ENCODE measurements around the gene GNPTAB.

The GNPTAB gene

DNA sequence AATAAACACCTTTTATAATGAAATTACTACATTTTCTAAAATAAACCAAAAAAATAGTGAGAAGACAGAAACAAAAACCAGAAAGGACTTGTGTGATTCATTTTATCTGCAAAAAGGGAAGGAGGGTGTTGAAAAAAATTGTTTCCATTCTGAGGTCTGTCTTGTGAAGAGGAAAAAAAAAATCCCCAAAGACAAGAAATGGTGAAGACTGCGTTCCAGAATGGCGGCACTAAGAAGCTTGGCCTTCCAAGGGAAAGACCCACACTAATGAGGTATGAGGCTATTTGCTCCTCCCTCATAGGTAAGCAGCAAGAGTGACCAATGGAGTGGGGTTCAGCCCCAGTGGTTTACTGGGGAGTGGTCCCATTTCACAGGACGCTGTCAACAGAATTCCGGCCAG lies 35.0 kb downstream of the GNPTAB start:
- Histone ChIP-seq H3K27me3 (ENCODE audit: low read depth, low read length) (no peaks in the 10 kb centered on the region), H4K20me1 (ENCODE audit: insufficient read depth, low read length) (no peaks in the 10 kb centered on the region), H3K9me3 (ENCODE audit: insufficient read depth, low read length) (no peaks in the 10 kb centered on the region), H3K4me3 (ENCODE audit: low read length) (no peak overlapping the region), H3K36me3 (replicated peaks; ENCODE audit: low read depth, low read length) (no peaks in the 10 kb centered on the region), H3K4me1 (ENCODE audit: low read length) (peaks cover 33% of the 10 kb centered on the region), H3K79me2 (ENCODE audit: low read length) (no peaks in the 10 kb centered on the region), H3K27ac (ENCODE audit: low read length) (peak overlapping the region; percentile 20; the same call in 1 of the 2 replicates), H2AFZ (ENCODE audit: low read depth, low read length) (no peak overlapping the region), H3K4me2 (ENCODE audit: low read length) (peak overlapping the region; percentile 0; the same call in 1 of the 2 replicates), H3K9ac (ENCODE audit: low read length) (no peak overlapping the region)
- no peak for TF ChIP-seq EZH2phosphoT487 (IDR thresholded peaks at IDR 0.05; ENCODE audit: low read depth)
- TF ChIP-seq, protein P1, sequence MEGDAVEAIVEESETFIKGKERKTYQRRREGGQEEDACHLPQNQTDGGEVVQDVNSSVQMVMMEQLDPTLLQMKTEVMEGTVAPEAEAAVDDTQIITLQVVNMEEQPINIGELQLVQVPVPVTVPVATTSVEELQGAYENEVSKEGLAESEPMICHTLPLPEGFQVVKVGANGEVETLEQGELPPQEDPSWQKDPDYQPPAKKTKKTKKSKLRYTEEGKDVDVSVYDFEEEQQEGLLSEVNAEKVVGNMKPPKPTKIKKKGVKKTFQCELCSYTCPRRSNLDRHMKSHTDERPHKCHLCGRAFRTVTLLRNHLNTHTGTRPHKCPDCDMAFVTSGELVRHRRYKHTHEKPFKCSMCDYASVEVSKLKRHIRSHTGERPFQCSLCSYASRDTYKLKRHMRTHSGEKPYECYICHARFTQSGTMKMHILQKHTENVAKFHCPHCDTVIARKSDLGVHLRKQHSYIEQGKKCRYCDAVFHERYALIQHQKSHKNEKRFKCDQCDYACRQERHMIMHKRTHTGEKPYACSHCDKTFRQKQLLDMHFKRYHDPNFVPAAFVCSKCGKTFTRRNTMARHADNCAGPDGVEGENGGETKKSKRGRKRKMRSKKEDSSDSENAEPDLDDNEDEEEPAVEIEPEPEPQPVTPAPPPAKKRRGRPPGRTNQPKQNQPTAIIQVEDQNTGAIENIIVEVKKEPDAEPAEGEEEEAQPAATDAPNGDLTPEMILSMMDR (IDR thresholded peaks at IDR 0.05; ENCODE audit: low read depth, low read length): no peak

DNA sequence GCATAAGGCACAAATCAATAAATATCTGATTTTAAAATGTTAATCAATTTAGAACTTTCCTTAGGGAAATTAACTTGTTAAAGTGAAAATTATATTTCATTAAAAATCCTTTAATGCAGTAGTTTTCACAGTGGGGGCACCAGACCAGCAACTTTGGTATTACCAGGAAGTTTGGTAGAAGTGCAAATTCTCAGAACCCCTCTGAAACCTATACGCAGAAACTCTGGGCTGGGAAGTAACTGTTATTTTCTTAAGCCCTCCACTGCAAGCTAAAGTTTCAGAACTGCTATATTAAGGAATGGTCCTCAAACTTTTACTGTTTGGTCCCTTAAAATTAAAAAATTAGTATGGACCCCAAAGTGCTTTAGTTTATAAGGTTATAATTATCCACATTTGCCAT lies 35.7 kb downstream of the GNPTAB start:
- H3K79me2 ChIP-seq (ENCODE audit: low read length): no peaks in the 10 kb centered on the region
- H3K9ac ChIP-seq (ENCODE audit: low read length): no peak overlapping the region
- no peak overlapping the region for H3K27ac ChIP-seq (ENCODE audit: low read length)
- H3K4me3 ChIP-seq (ENCODE audit: low read length): no peak overlapping the region
- no peak for TF ChIP-seq EZH2phosphoT487 (IDR thresholded peaks at IDR 0.05; ENCODE audit: low read depth)
- TF ChIP-seq, protein P1 (IDR thresholded peaks at IDR 0.05; ENCODE audit: low read depth, low read length): no peak
- H4K20me1 ChIP-seq (ENCODE audit: insufficient read depth, low read length): no peaks in the 10 kb centered on the region
- no peaks in the 10 kb centered on the region for H3K27me3 ChIP-seq (ENCODE audit: low read depth, low read length)
- H2AFZ ChIP-seq (ENCODE audit: low read depth, low read length): no peak overlapping the region
- peaks cover 32% of the 10 kb centered on the region for H3K4me1 ChIP-seq (ENCODE audit: low read length)
- peak overlapping the region; percentile 23 for H3K4me2 ChIP-seq (ENCODE audit: low read length)
- H3K36me3 ChIP-seq (replicated peaks; ENCODE audit: low read depth, low read length): no peaks in the 10 kb centered on the region
- H3K9me3 ChIP-seq (ENCODE audit: insufficient read depth, low read length): no peaks in the 10 kb centered on the region

DNA sequence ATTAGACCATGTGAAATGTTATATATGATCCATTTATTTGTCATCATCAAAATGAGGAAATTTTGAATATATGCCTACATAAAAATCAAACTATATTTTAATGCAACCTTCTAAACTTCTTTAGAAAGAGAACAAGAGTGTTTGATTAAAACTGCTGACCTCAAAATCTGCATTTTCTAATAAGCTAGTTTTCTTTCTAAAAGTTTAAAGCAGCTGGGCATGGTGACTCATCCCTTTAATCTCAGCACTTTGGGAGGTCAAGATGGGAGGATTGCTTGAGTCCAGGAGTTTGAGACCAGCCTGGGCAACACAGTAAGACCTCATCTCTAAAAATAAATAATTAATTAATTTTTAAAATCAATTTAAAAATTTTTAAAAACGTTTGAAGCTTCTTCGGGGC lies 36.2 kb downstream of the GNPTAB start:
- Histone ChIP-seq H3K4me1 (ENCODE audit: low read length) (peaks cover 28% of the 10 kb centered on the region), H3K79me2 (ENCODE audit: low read length) (no peaks in the 10 kb centered on the region), H3K27me3 (ENCODE audit: low read depth, low read length) (no peaks in the 10 kb centered on the region), H3K27ac (ENCODE audit: low read length) (no peak overlapping the region), H3K36me3 (replicated peaks; ENCODE audit: low read depth, low read length) (no peaks in the 10 kb centered on the region), H4K20me1 (ENCODE audit: insufficient read depth, low read length) (no peaks in the 10 kb centered on the region), H2AFZ (ENCODE audit: low read depth, low read length) (no peak overlapping the region), H3K4me3 (ENCODE audit: low read length) (no peak overlapping the region), H3K4me2 (ENCODE audit: low read length) (no peak overlapping the region), H3K9me3 (ENCODE audit: insufficient read depth, low read length) (no peaks in the 10 kb centered on the region), H3K9ac (ENCODE audit: low read length) (no peak overlapping the region)
- TF ChIP-seq, protein P1 (IDR thresholded peaks at IDR 0.05; ENCODE audit: low read depth, low read length): no peak
- TF ChIP-seq EZH2phosphoT487 (IDR thresholded peaks at IDR 0.05; ENCODE audit: low read depth): no peak

DNA sequence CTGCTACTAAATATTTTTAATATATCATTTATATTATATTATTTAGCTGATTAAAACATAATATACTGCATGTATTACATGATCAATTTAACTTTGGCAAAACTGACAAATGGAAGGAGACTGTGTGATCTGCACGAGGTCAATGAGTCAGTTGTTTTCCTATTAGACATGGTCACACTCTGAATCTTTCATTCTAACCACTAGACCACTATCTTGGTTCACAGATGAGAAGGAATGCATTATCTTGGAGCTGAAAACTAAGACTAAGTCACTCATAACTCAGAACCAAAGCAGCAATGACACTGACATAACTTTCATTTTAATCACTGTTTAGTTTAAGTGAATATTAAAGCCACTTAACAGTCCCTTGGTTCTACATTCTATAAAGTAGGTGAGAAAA lies 37.4 kb downstream of the GNPTAB start:
- TF ChIP-seq, protein P1 (IDR thresholded peaks at IDR 0.05; ENCODE audit: low read depth, low read length): no peak
- TF ChIP-seq EZH2phosphoT487 (IDR thresholded peaks at IDR 0.05; ENCODE audit: low read depth): no peak
- no peaks in the 10 kb centered on the region for H3K9me3 ChIP-seq (ENCODE audit: insufficient read depth, low read length)
- H3K4me3 ChIP-seq (ENCODE audit: low read length): no peak overlapping the region
- no peaks in the 10 kb centered on the region for H4K20me1 ChIP-seq (ENCODE audit: insufficient read depth, low read length)
- H3K9ac ChIP-seq (ENCODE audit: low read length): no peak overlapping the region
- H2AFZ ChIP-seq (ENCODE audit: low read depth, low read length): no peak overlapping the region
- no peaks in the 10 kb centered on the region for H3K36me3 ChIP-seq (replicated peaks; ENCODE audit: low read depth, low read length)
- no peaks in the 10 kb centered on the region for H3K27me3 ChIP-seq (ENCODE audit: low read depth, low read length)
- H3K4me1 ChIP-seq (ENCODE audit: low read length): peaks cover 26% of the 10 kb centered on the region
- H3K79me2 ChIP-seq (ENCODE audit: low read length): no peaks in the 10 kb centered on the region
- H3K27ac ChIP-seq (ENCODE audit: low read length): no peak overlapping the region
- H3K4me2 ChIP-seq (ENCODE audit: low read length): no peak overlapping the region
